Thyroid gland (tissue), 4 donors: ENCODE data around the gene VENTX. TPM values are rescaled to one million over a fixed set of nuclear protein-coding genes. Genes with fewer than 3 reads are reported as not detected.

Source experiments
- DNase-seq, 2 donors: peaks; one replicate each; pipeline ENCODE4 v3.0.0-alpha.2; 2019
- H3K27ac ChIP-seq, 3 donors: fragments of 200-600 bp; sonication (generic); 1 replicate in 2 of 3; 2 replicates in 1 of 3; pipeline ENCODE4 v1.5.1; 2016 to 2019; ENCODE audit warnings: mild to moderate bottlenecking in 1 of 3, moderate library complexity in 1 of 3
- H3K27me3 ChIP-seq: fragments of 200-600 bp; sonication (generic); one replicate; pipeline ENCODE4 v1.5.1; 2019
- H3K36me3 ChIP-seq, 2 donors: fragments of 200-600 bp; sonication (generic); one replicate each; pipeline ENCODE4 v1.5.1; 2016 to 2019
- H3K4me1 ChIP-seq, 2 donors: fragments of 200-600 bp; sonication (generic); one replicate each; pipeline ENCODE4 v1.5.1; 2017 to 2019
- H3K4me3 ChIP-seq, 3 donors: fragments of 200-600 bp; sonication (generic); replicated peaks in 1 of 3; 1 replicate in 2 of 3; 2 replicates in 1 of 3; pipeline ENCODE4 v1.5.1; 2016; ENCODE audit warnings: mild to moderate bottlenecking in 1 of 3
- H3K9me3 ChIP-seq: fragments of 200-600 bp; sonication (generic); one replicate; pipeline ENCODE4 v1.5.1; 2017
- CTCF ChIP-seq, 6 experiments: fragments of 200-600 bp in 3 of 6; fragments of 450-650 bp in 3 of 6; sonication (generic) in 3 of 6; IDR thresholded peaks; one replicate each; pipeline ENCODE4 v1.5.1; 2016 to 2019; ENCODE audit warnings: antibody characterized with exemption in 6 of 6, mild to moderate bottlenecking in 2 of 6, inconsistent platforms in 1 of 6, moderate library complexity in 1 of 6
- POLR2A ChIP-seq, 2 donors: fragments of 450-650 bp; IDR thresholded peaks; one replicate each; pipeline ENCODE4 v1.6.1; 2017; ENCODE audit warnings: antibody characterized with exemption in 2 of 2, mild to moderate bottlenecking in 2 of 2, moderate library complexity in 1 of 2
- WGBS, 2 donors: methylation state at CpG; one replicate each; pipeline ENCODE4 v1.1.5; 2017; 5-methylcytosine and 5-hydroxymethylcytosine counted together
- intact Hi-C: fragments of 100-400 bp; cut with DNase I; formaldehyde crosslinking; loops from one replicate; pipeline ENCODE4 v1.15.1; 2023
- total RNA-seq, 4 donors: library from RNA; depleted of rRNA; stranded (reverse); fragments of >200 nt; gene quantifications; one replicate each; pipeline ENCODE4 v1.2.3, GENCODE V29; 2016

VENTX gene
- total RNA-seq, 4 donors from 2014 or later, result 0.40 to 1.3 (median 0.63) TPM; not detected in 1

GRCh38 chr10:133224076-133224475, 13.6 kb upstream of the VENTX start:
- WGBS, 2 donors, result 66% methylated on average over 11 to 13 of the region's 14 CpGs
- TF ChIP-seq CTCF (IDR thresholded peaks at IDR 0.05) (no peak), POLR2A (IDR thresholded peaks at IDR 0.05) (no peak)
- peaks cover 4 to 8% of the 10 kb centered on the region in 2 donors for H3K4me1 ChIP-seq
- peaks cover under 1% of the 10 kb centered on the region for H3K27me3 ChIP-seq
- H3K4me3 ChIP-seq, result no peak overlapping the region
- intact Hi-C loops, result no loop called here
- DNase-seq, result no peak
- no peak overlapping the region for H3K27ac ChIP-seq
- no peaks in the 10 kb centered on the region for H3K9me3 ChIP-seq
- H3K36me3 ChIP-seq, result no peaks in the 10 kb centered on the region

- 12 to 28% methylated on average over 11 to 22 of the region's 25 CpGs for WGBS, 2 donors
- Histone ChIP-seq H3K4me1 (peaks cover 4 to 13% of the 10 kb centered on the region in 2 donors), H3K27ac (peak overlapping the region in 2 of 3 donors; percentile 49 to 51), H3K36me3 (no peaks in the 10 kb centered on the region), H3K9me3 (no peaks in the 10 kb centered on the region), H3K27me3 (peaks cover 8% of the 10 kb centered on the region), H3K4me3 (peak overlapping the region in 2 of 3 donors; percentile 31 to 34)
- no peak for TF ChIP-seq CTCF (IDR thresholded peaks at IDR 0.05)
- TF ChIP-seq POLR2A (IDR thresholded peaks at IDR 0.05), result no peak
- peak; percentile 78 for DNase-seq
- intact Hi-C loops, result no loop called here
These were observed 12.8 kb upstream of the VENTX start for GRCh38 chr10:133224756-133225372.

GRCh38 chr10:133225707-133226191, 11.9 kb upstream of the VENTX start:
- peak; percentile 10 to 22 for DNase-seq

GRCh38 chr10:133226251-133226808, 11.3 kb upstream of the VENTX start:
- WGBS, 2 donors, result 79 to 88% methylated on average over 23 to 30 of the region's 30 CpGs
- intact Hi-C loops, result no loop called here
- Histone ChIP-seq H3K36me3 (no peaks in the 10 kb centered on the region), H3K4me1 (peaks cover 4 to 20% of the 10 kb centered on the region in 2 donors), H3K9me3 (no peaks in the 10 kb centered on the region), H3K27me3 (peaks cover 11% of the 10 kb centered on the region), H3K4me3 (no peak overlapping the region), H3K27ac (no peak overlapping the region)
- TF ChIP-seq CTCF (IDR thresholded peaks at IDR 0.05) (no peak), POLR2A (IDR thresholded peaks at IDR 0.05) (no peak)
- no peak for DNase-seq

More at GRCh38 chr10:133225707-133226191, 11.9 kb upstream of the VENTX start:
- TF ChIP-seq POLR2A (IDR thresholded peaks at IDR 0.05) (no peak), CTCF (IDR thresholded peaks at IDR 0.05) (no peak)
- Histone ChIP-seq H3K4me3 (no peak overlapping the region), H3K9me3 (no peaks in the 10 kb centered on the region), H3K4me1 (peaks cover 4 to 18% of the 10 kb centered on the region in 2 donors), H3K27ac (peak overlapping the region in 1 of 3 donors; percentile 51), H3K36me3 (no peaks in the 10 kb centered on the region), H3K27me3 (peaks cover 9% of the 10 kb centered on the region)
- intact Hi-C loops, result no loop called here
- WGBS, 2 donors, result 70 to 72% methylated on average over 17 to 23 of the region's 23 CpGs

GRCh38 chr10:133227256-133227655, 10.4 kb upstream of the VENTX start:
- peaks cover 13% of the 10 kb centered on the region for H3K27me3 ChIP-seq
- no peak for DNase-seq
- peaks cover 4 to 20% of the 10 kb centered on the region in 2 donors for H3K4me1 ChIP-seq
- no peak for TF ChIP-seq CTCF (IDR thresholded peaks at IDR 0.05)
- no peak for TF ChIP-seq POLR2A (IDR thresholded peaks at IDR 0.05)
- no peaks in the 10 kb centered on the region for H3K9me3 ChIP-seq
- no peaks in the 10 kb centered on the region for H3K36me3 ChIP-seq
- no peak overlapping the region for H3K27ac ChIP-seq
- 90% methylated on average over 21 of the region's 21 CpGs for WGBS, 2 donors
- intact Hi-C loops, result no loop called here
- H3K4me3 ChIP-seq, result no peak overlapping the region
